Lower leg skin (tissue), 4 donors: ENCODE data around the gene DTNA. TPM values are rescaled to one million over a fixed set of nuclear protein-coding genes. Genes with fewer than 3 reads are reported as not detected.

Experiments
- DNase-seq, 2 donors: peaks; one replicate each; pipeline ENCODE4 v3.0.0-alpha.2; 2019; ENCODE audit warnings: low spot score in 2 of 2
- H3K4me3 ChIP-seq: fragments of 200-600 bp; sonication (generic); 2 replicates; pipeline ENCODE4 v1.5.1; 2017; ENCODE audit warnings: mild to moderate bottlenecking, low read depth; ENCODE audit not compliant: poor library complexity, severe bottlenecking
- POLR2A ChIP-seq, 2 donors: fragments of 450-650 bp; IDR thresholded peaks; one replicate each; pipeline ENCODE4 v1.6.1; 2016 to 2017; ENCODE audit warnings: antibody characterized with exemption in 2 of 2, mild to moderate bottlenecking in 1 of 2, moderate library complexity in 1 of 2
- WGBS, 2 donors: methylation state at CpG; one replicate each; pipeline ENCODE4 v1.1.5; 2018; 5-methylcytosine and 5-hydroxymethylcytosine counted together
- intact Hi-C: fragments of 100-400 bp; cut with DNase I; formaldehyde crosslinking; loops from one replicate; pipeline ENCODE4 v1.15.0; 2023; ENCODE audit warnings: low total_unique reads
- total RNA-seq, 4 donors: library from RNA; depleted of rRNA; stranded (reverse); fragments of >200 nt; gene quantifications; one replicate each; pipeline ENCODE4 v1.1.0, GENCODE V29; 2016
- TF ChIP-seq, protein P1 (sequence below), 3 donors: fragments of 450-650 bp; IDR thresholded peaks; one replicate each; pipeline ENCODE4 v1.5.1; 2016; ENCODE audit warnings: antibody characterized with exemption in 3 of 3, mild to moderate bottlenecking in 3 of 3, moderate library complexity in 2 of 3

DTNA gene
- total RNA-seq, 4 donors from 2014 or later = 3.3 to 8.0 (median 5.7) TPM

DNA sequence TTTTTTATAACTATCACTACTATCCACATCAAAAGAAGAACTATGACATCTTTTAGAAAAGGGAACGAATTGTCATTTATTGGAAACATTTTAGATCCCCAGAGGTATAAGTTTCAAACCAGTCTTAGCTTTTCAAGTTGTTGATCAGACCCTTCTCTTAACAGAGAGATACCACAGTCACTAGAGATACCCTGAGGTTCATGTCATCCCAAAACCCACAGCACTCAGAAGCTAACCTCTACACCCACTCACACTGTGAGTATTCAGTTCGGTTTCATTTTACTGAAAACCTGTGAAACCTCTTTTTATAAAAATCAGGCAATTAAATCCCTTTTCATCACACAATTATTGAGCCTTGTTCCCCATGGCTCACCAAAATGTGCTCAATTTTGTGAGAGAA is 156.2 kb downstream of the DTNA start:
- WGBS, 2 donors = 83 to 88% methylated on average over 2 of the region's 2 CpGs
- no peak overlapping the region for H3K4me3 ChIP-seq
- intact Hi-C loops = loop anchor here (10.0 kb wide), 1 partner anchor 278 kb away; no protein-coding TSS in a partner anchor
- DNase-seq = no peak
- TF ChIP-seq, protein P1, sequence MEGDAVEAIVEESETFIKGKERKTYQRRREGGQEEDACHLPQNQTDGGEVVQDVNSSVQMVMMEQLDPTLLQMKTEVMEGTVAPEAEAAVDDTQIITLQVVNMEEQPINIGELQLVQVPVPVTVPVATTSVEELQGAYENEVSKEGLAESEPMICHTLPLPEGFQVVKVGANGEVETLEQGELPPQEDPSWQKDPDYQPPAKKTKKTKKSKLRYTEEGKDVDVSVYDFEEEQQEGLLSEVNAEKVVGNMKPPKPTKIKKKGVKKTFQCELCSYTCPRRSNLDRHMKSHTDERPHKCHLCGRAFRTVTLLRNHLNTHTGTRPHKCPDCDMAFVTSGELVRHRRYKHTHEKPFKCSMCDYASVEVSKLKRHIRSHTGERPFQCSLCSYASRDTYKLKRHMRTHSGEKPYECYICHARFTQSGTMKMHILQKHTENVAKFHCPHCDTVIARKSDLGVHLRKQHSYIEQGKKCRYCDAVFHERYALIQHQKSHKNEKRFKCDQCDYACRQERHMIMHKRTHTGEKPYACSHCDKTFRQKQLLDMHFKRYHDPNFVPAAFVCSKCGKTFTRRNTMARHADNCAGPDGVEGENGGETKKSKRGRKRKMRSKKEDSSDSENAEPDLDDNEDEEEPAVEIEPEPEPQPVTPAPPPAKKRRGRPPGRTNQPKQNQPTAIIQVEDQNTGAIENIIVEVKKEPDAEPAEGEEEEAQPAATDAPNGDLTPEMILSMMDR (IDR thresholded peaks at IDR 0.05) = no peak
- TF ChIP-seq POLR2A (IDR thresholded peaks at IDR 0.05) = no peak

DNA sequence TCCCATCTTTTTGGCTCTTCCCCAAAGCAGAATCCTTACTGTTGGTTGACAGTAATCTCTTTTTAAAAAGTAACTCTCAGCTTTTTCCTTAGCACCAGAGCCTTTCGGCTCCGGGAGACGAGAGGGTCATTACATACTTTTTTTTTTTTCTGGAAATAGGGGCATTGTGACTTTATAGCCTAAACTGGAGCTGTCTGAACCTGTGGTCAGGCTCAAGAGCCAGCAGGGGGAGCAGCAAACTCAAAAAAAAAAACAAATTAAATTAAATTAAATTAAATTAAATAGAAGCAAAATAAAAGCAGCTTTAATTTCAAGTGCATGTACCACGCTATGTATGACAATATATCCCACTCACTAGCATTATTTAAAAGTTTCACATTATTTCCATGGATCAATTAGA is 156.6 kb downstream of the DTNA start:
- WGBS, 2 donors = 47 to 52% methylated on average over 4 of the region's 4 CpGs
- DNase-seq = no peak
- intact Hi-C loops = loop anchor here (10.0 kb wide), 1 partner anchor 278 kb away; no protein-coding TSS in a partner anchor
- no peak overlapping the region for H3K4me3 ChIP-seq
- no peak for TF ChIP-seq POLR2A (IDR thresholded peaks at IDR 0.05)
- TF ChIP-seq, protein P1 (IDR thresholded peaks at IDR 0.05) = no peak

DNA sequence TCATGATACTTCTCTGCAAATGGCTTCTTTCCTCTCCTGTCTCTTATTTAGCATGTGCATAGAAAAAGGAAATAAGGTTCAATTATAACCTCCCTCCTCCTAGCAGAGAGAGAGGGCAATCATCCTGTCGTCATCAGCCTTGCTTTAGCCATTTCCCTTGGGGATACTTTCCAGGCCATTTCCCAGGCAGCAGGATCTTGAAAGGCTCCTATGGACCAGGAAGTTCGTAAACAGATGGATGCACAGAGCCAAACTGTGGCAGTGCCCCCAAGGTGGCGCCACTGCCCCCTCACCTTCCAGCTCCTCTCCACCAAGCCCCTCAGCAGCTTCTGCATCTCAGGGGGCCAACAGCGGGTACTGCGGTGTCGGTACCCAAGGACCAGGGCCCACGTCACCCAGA is 157.4 kb downstream of the DTNA start:
- 67 to 70% methylated on average over 7 of the region's 7 CpGs for WGBS, 2 donors
- DNase-seq = no peak
- no peak overlapping the region for H3K4me3 ChIP-seq
- TF ChIP-seq, protein P1 (IDR thresholded peaks at IDR 0.05) = no peak
- TF ChIP-seq POLR2A (IDR thresholded peaks at IDR 0.05) = no peak
- intact Hi-C loops = loop anchor here (10.0 kb wide), 1 partner anchor 277 kb away; no protein-coding TSS in a partner anchor

DNA sequence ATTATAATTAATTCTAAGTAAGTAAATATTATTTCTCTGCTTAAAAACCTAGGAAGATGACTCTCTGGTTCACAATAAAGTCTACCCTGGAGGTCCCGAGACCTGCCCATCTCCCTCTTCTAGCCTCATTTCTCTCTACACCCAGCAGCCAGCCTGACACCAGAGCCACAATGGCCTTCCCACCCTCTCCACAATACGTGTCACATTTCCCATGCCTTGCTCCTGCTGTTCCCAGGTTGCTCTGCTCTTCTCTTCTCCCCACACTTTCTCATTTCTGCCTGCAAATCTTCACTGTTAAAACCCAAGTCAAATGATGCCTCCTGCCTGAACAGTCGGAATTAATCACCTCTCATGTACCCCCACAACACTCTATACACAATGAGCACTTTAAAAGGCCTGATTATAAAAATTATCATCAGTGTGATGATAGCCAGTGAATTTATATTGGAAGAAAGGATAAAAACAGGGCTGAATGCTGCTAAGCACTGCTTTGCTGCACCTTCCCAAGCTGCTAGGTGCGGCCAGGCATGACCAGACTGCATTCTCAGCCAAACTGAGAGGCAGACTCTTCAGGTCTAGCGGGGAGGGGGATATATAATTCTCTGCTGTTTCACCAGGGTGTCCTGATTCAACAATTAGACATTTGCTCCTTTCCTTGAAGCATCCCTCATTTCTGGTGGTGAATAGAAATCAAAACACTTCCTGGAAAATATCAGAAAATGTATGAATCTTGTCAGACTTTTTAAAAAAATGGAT is 160.6 kb downstream of the DTNA start:
- TF ChIP-seq, protein P1 (IDR thresholded peaks at IDR 0.05) = no peak
- no peak for TF ChIP-seq POLR2A (IDR thresholded peaks at IDR 0.05)

DNA sequence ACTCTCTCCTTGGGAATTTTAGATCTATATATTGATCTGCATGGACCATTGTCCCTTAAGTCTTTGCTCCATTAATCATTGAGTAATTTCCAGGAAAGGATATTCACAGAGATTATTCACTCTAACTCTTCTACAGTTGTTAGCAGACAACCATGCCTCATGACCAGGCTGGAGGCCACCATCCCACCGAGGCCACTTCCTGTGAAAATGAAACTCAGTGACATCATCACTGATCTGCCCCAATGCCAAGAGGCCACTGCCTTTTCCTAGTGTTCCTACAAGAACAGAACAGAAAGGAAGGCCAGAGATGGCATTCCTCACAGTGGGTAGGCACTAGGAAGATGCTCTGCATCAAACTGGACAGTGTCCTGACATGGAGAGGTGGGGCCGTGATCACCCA is 161.3 kb downstream of the DTNA start:
- 68 to 87% methylated on average over 2 of the region's 2 CpGs for WGBS, 2 donors
- H3K4me3 ChIP-seq = no peak overlapping the region
- no peak for DNase-seq
- intact Hi-C loops = no loop called here
- no peak for TF ChIP-seq POLR2A (IDR thresholded peaks at IDR 0.05)
- TF ChIP-seq, protein P1 (IDR thresholded peaks at IDR 0.05) = no peak

More for the DNA sequence above, 160.6 kb downstream of the DTNA start:
- intact Hi-C loops = no loop called here
- H3K4me3 ChIP-seq = no peak overlapping the region
- 90 to 92% methylated on average over 5 of the region's 5 CpGs for WGBS, 2 donors
- DNase-seq = no peak
